CD14-positive monocyte (primary cell): ENCODE data around the gene ESRRB. TPM values are rescaled to one million over a fixed set of nuclear protein-coding genes. Genes with fewer than 3 reads are reported as not detected.
A peak's percentile ranks its signal among the peaks of the same experiment; 100 is the strongest.

ENCODE experiments used
- DNase-seq, 3 donors: peaks; one replicate each; pipeline ENCODE4 v3.0.0-alpha.2; 2011 to 2022
- H2AFZ ChIP-seq: 2 replicates; pipeline ENCODE4 v1.6.0; 2012; ENCODE audit warnings: mild to moderate bottlenecking, low read depth, low read length, inconsistent platforms; ENCODE audit not compliant: insufficient read depth, poor library complexity, severe bottlenecking
- H3K27ac ChIP-seq, 2 donors: 1 replicate in 1 of 2; 2 replicates in 1 of 2; pipeline ENCODE4 v1.5.1; 2012 to 2013; ENCODE audit warnings: low read length in 2 of 2, control low read depth in 1 of 2, inconsistent platforms in 1 of 2, low read depth in 1 of 2, mild to moderate bottlenecking in 1 of 2
- H3K27me3 ChIP-seq, 2 donors: one replicate each; pipeline versions ENCODE4 v1.6.0 to v1.6.1; 2011 to 2013; ENCODE audit warnings: low read length in 2 of 2; ENCODE audit not compliant: control insufficient read depth in 2 of 2, insufficient read depth in 2 of 2
- H3K36me3 ChIP-seq, 2 donors: replicated peaks in 1 of 2; 1 replicate in 1 of 2; 2 replicates in 1 of 2; pipeline versions ENCODE4 v1.5.1 to v1.6.1; 2012 to 2013; ENCODE audit warnings: low read length in 2 of 2, control low read depth in 1 of 2, inconsistent platforms in 1 of 2, mild to moderate bottlenecking in 1 of 2; ENCODE audit not compliant: insufficient read depth in 2 of 2, control insufficient read depth in 1 of 2
- H3K4me1 ChIP-seq, 2 donors: 1 replicate in 1 of 2; 2 replicates in 1 of 2; pipeline versions ENCODE4 v1.5.1 to v1.6.1; 2012 to 2013; ENCODE audit warnings: low read length in 2 of 2, control low read depth in 1 of 2, inconsistent platforms in 1 of 2, mild to moderate bottlenecking in 1 of 2, moderate library complexity in 1 of 2; ENCODE audit not compliant: insufficient read depth in 2 of 2, control insufficient read depth in 1 of 2
- H3K4me2 ChIP-seq: replicated peaks from 2 replicates; pipeline ENCODE3; 2012; ENCODE audit warnings: low read length, moderate library complexity, mild to moderate bottlenecking; ENCODE audit not compliant: poor library complexity, severe bottlenecking; ENCODE audit errors: extremely low read depth
- H3K4me3 ChIP-seq, 3 experiments: fragments of 200-600 bp in 1 of 3; sonication (generic) in 1 of 3; replicated peaks in 1 of 3; 1 replicate in 2 of 3; 2 replicates in 1 of 3; pipeline ENCODE4 v1.5.1; 2011 to 2013; ENCODE audit warnings: low read length in 3 of 3, mild to moderate bottlenecking in 3 of 3, control low read depth in 2 of 3, low read depth in 2 of 3, inconsistent platforms in 1 of 3, moderate library complexity in 1 of 3
- H3K79me2 ChIP-seq: 2 replicates; pipeline ENCODE4 v1.6.0; 2012; ENCODE audit warnings: mild to moderate bottlenecking, control low read depth, inconsistent platforms, low read length, moderate library complexity; ENCODE audit not compliant: insufficient read depth
- H3K9ac ChIP-seq: 2 replicates; pipeline ENCODE4 v1.6.0; 2017; ENCODE audit warnings: low read length, mild to moderate bottlenecking; ENCODE audit not compliant: insufficient read depth, poor library complexity, severe bottlenecking
- H3K9me3 ChIP-seq, 2 donors: replicated peaks in 1 of 2; 1 replicate in 1 of 2; 2 replicates in 1 of 2; pipeline versions ENCODE4 v1.5.1 to v1.6.1; 2012 to 2013; ENCODE audit warnings: low read length in 2 of 2, control low read depth in 1 of 2; ENCODE audit not compliant: control insufficient read depth in 1 of 2, insufficient read depth in 1 of 2
- H4K20me1 ChIP-seq: 2 replicates; pipeline ENCODE4 v1.6.0; 2012; ENCODE audit warnings: mild to moderate bottlenecking, low read length, control low read depth, moderate library complexity; ENCODE audit not compliant: insufficient read depth
- H3K27ac Mint-ChIP-seq, 7 donors: one replicate each; pipeline ENCODE4 v1.8.0; 2020; ENCODE audit warnings: mild to moderate bottlenecking in 7 of 7, mixed read lengths in 7 of 7, moderate library complexity in 6 of 7, inconsistent platforms in 2 of 7
- H3K27me3 Mint-ChIP-seq, 3 donors: one replicate each; pipeline ENCODE4 v1.8.0; 2021 to 2022; ENCODE audit warnings: low read depth in 3 of 3, mild to moderate bottlenecking in 3 of 3, mixed read lengths in 3 of 3, moderate library complexity in 3 of 3, inconsistent platforms in 1 of 3
- H3K36me3 Mint-ChIP-seq, 2 donors: one replicate each; pipeline ENCODE4 v1.8.0; 2020; ENCODE audit warnings: mixed read lengths in 2 of 2, inconsistent platforms in 1 of 2, mild to moderate bottlenecking in 1 of 2
- H3K4me1 Mint-ChIP-seq: one replicate; pipeline ENCODE4 v1.8.0; 2020; ENCODE audit warnings: mild to moderate bottlenecking, mixed read lengths
- H3K4me3 Mint-ChIP-seq, 2 donors: one replicate each; pipeline ENCODE4 v1.8.0; 2020; ENCODE audit warnings: mild to moderate bottlenecking in 2 of 2, mixed read lengths in 2 of 2, moderate library complexity in 1 of 2
- H3K9me3 Mint-ChIP-seq, 7 donors: one replicate each; pipeline ENCODE4 v1.8.0; 2020 to 2022; ENCODE audit warnings: mixed read lengths in 7 of 7, mild to moderate bottlenecking in 6 of 7, moderate library complexity in 6 of 7, inconsistent platforms in 2 of 7
- WGBS: methylation state at CpG from one replicate; pipeline ENCODE4 v1.1.5; 2013; ENCODE audit warnings: missing lambda C conversion rate; ENCODE audit not compliant: insufficient coverage; 5-methylcytosine and 5-hydroxymethylcytosine counted together
- intact Hi-C, 2 donors: fragments of 100-400 bp; cut with micrococcal nuclease; formaldehyde crosslinking; loops; one replicate each; pipeline versions ENCODE4 v1.15.0 to v1.15.1; 2023
- polyA plus RNA-seq, 3 donors: library from polyadenylated mRNA; depleted of rRNA in 1 of 3; unstranded in 2 of 3; stranded (reverse) in 1 of 3; fragments of 300-500 nt in 2 of 3; fragments of >200 nt in 1 of 3; fragmentation: Illumina TruSeq in 2 of 3; gene quantifications; 1 replicate in 2 of 3; 2 replicates in 1 of 3; pipeline ENCODE4 v1.2.3, GENCODE V29; 2012 to 2021
- TF ChIP-seq, protein P1 (sequence below): fragments of 200-600 bp; IDR thresholded peaks from one replicate; pipeline ENCODE4 v1.8.0; 2022; ENCODE audit warnings: antibody characterized with exemption, mild to moderate bottlenecking

ESRRB gene
- polyA plus RNA-seq, 3 donors = 0.03 TPM; not detected in 2

DNA sequence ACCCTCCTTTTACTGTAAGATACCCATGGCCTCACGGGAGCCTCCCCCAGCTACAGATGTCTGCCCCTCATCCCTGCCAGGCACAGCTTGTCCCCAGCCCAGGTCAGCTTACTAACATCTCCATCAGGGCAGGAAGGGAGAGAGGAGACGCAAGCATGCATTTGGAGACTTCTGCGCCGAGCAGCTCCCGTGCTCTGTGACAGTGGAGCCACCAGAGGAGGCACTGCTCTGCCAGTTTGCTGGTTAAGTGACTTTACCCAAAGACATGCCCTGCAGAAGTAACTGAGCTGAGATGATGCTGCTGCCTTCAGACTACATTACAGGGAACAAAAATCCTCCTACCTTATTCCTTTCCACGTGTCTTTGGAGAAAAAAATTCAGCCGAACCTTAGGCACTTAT is 133.4 kb downstream of the ESRRB start:
- WGBS = 85% methylated on average over 3 of the region's 7 CpGs
- Histone ChIP-seq H3K4me1 (no peaks in the 10 kb centered on the region), H3K9ac (no peak overlapping the region), H3K4me2 (no peak overlapping the region), H3K9me3 (no peaks in the 10 kb centered on the region), H3K79me2 (no peaks in the 10 kb centered on the region), H4K20me1 (no peaks in the 10 kb centered on the region), H2AFZ (no peak overlapping the region), H3K36me3 (no peaks in the 10 kb centered on the region), H3K4me3 (no peak overlapping the region), H3K27me3 (no peaks in the 10 kb centered on the region), H3K27ac (no peak overlapping the region)
- peaks cover 0 to 2% (median 0%) of the 10 kb centered on the region in 7 donors for H3K9me3 Mint-ChIP-seq
- intact Hi-C loops = no loop called here
- H3K36me3 Mint-ChIP-seq = no peaks in the 10 kb centered on the region
- TF ChIP-seq, protein P1, sequence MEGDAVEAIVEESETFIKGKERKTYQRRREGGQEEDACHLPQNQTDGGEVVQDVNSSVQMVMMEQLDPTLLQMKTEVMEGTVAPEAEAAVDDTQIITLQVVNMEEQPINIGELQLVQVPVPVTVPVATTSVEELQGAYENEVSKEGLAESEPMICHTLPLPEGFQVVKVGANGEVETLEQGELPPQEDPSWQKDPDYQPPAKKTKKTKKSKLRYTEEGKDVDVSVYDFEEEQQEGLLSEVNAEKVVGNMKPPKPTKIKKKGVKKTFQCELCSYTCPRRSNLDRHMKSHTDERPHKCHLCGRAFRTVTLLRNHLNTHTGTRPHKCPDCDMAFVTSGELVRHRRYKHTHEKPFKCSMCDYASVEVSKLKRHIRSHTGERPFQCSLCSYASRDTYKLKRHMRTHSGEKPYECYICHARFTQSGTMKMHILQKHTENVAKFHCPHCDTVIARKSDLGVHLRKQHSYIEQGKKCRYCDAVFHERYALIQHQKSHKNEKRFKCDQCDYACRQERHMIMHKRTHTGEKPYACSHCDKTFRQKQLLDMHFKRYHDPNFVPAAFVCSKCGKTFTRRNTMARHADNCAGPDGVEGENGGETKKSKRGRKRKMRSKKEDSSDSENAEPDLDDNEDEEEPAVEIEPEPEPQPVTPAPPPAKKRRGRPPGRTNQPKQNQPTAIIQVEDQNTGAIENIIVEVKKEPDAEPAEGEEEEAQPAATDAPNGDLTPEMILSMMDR = no peak
- peaks cover 7 to 22% (median 19%) of the 10 kb centered on the region in 3 donors for H3K27me3 Mint-ChIP-seq
- H3K4me1 Mint-ChIP-seq = no peaks in the 10 kb centered on the region
- H3K4me3 Mint-ChIP-seq = no peak overlapping the region
- DNase-seq = no peak
- peak overlapping the region in 2 of 7 donors; percentile 54 for H3K27ac Mint-ChIP-seq

DNA sequence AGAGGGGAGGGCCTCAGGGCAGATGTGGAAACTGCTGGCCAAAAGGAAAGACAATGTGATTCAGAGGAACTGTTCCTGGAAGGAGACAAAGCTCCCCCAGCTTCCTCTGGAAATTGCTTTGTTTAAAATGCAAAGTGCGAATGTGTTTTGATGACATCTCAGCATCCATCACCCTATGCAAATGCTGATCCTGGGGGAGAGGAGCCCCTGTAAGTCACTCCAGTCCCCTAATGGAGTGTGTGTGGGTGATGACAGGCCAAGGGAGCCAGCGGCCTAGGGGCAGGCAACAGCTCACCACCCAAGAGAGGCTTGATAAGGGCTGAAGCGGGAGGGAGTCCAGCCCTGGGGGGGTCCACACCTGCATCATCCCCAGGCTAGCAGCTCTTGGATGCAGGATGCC is 134.2 kb downstream of the ESRRB start:
- Histone ChIP-seq H2AFZ (no peak overlapping the region), H3K4me3 (no peak overlapping the region), H3K4me2 (no peak overlapping the region), H4K20me1 (no peaks in the 10 kb centered on the region), H3K4me1 (no peaks in the 10 kb centered on the region), H3K27me3 (no peaks in the 10 kb centered on the region), H3K79me2 (no peaks in the 10 kb centered on the region), H3K9ac (no peak overlapping the region), H3K27ac (no peak overlapping the region), H3K9me3 (no peaks in the 10 kb centered on the region), H3K36me3 (no peaks in the 10 kb centered on the region)
- no peaks in the 10 kb centered on the region for H3K36me3 Mint-ChIP-seq
- DNase-seq = no peak
- intact Hi-C loops = no loop called here
- peaks cover 7 to 22% (median 19%) of the 10 kb centered on the region in 3 donors for H3K27me3 Mint-ChIP-seq
- peak overlapping the region in 1 of 7 donors; percentile 4 for H3K27ac Mint-ChIP-seq
- 72% methylated on average over 2 of the region's 3 CpGs for WGBS
- H3K4me3 Mint-ChIP-seq = no peak overlapping the region
- no peaks in the 10 kb centered on the region for H3K4me1 Mint-ChIP-seq
- H3K9me3 Mint-ChIP-seq = peaks cover 0 to 2% (median 0%) of the 10 kb centered on the region in 7 donors
- TF ChIP-seq, protein P1 = no peak
